Heart right ventricle (tissue), 16 donors: ENCODE measurements around the gene PTPRE. TPM values are rescaled to one million over a fixed set of nuclear protein-coding genes. Genes with fewer than 3 reads are reported as not detected.

Experiments
- ATAC-seq, 8 donors: fragments of 200-7000 bp; cut with Tn5 transposase; one replicate each; pipeline ENCODE4 v1.9.1; 2020; ENCODE audit warnings: mild to moderate bottlenecking in 8 of 8, moderate library complexity in 8 of 8, moderate number of reproducible peaks in 1 of 8
- DNase-seq, 2 donors: peaks; one replicate each; pipeline ENCODE4 v3.0.0-alpha.2; 2020
- H3K27ac ChIP-seq, 10 donors: fragments of 200-600 bp; sonication (generic) in 2 of 10; one replicate each; pipeline versions ENCODE4 v1.5.0 to v1.8.0; 2020 to 2022; ENCODE audit warnings: mild to moderate bottlenecking in 3 of 10
- H3K27me3 ChIP-seq, 7 donors: fragments of 200-600 bp; one replicate each; pipeline ENCODE4 v1.8.0; 2021 to 2022; ENCODE audit warnings: mild to moderate bottlenecking in 2 of 7
- H3K36me3 ChIP-seq, 9 donors: fragments of 200-600 bp; sonication (generic) in 1 of 9; one replicate each; pipeline versions ENCODE4 v1.5.0 to v1.8.0; 2020 to 2022; ENCODE audit warnings: mild to moderate bottlenecking in 2 of 9
- H3K4me1 ChIP-seq, 9 donors: fragments of 200-600 bp; sonication (generic) in 1 of 9; one replicate each; pipeline versions ENCODE4 v1.5.0 to v1.8.0; 2020 to 2022; ENCODE audit warnings: mild to moderate bottlenecking in 4 of 9
- H3K4me3 ChIP-seq, 10 donors: fragments of 200-600 bp; sonication (generic) in 2 of 10; one replicate each; pipeline versions ENCODE4 v1.5.0 to v1.8.0; 2020 to 2022; ENCODE audit warnings: mild to moderate bottlenecking in 7 of 10, moderate library complexity in 2 of 10
- H3K9me3 ChIP-seq, 11 donors: fragments of 200-600 bp in 10 of 11; sonication (generic) in 2 of 11; one replicate each; pipeline versions ENCODE4 v1.5.0 to v1.8.0; 2013 to 2022; ENCODE audit warnings: mild to moderate bottlenecking in 2 of 11, control low read depth in 1 of 11, moderate library complexity in 1 of 11
- WGBS, 2 donors: extraction: QIAGEN DNeasy Blood & Tissue Kit; methylation state at CpG; one replicate each; pipeline ENCODE4 v1.1.7; 2013; ENCODE audit warnings: inconsistent platforms in 1 of 2; 5-methylcytosine and 5-hydroxymethylcytosine counted together
- intact Hi-C, 10 donors: fragments of 100-400 bp; cut with DNase I; formaldehyde crosslinking; loops; one replicate each; pipeline versions ENCODE4 v1.11.1 to v1.14.2; 2022
- polyA plus RNA-seq, 2 donors: library from polyadenylated mRNA; stranded (reverse); fragments of 200-250 nt; gene quantifications; one replicate each; pipeline ENCODE4 v1.2.3, GENCODE V29; 2013
- total RNA-seq, 10 donors: library from RNA; stranded (reverse); fragmentation: NEBNext Ultra II Directional in 3 of 10; extraction: Animal tissue kit (Norgen Biotek cat#: 25700) in 3 of 10; gene quantifications; one replicate each; pipeline versions ENCODE4 v1.2.1 to v1.2.4, GENCODE V29; 2021 to 2023
- TF ChIP-seq, protein P1 (sequence below), 9 donors: fragments of 200-600 bp; sonication (generic) in 2 of 9; IDR thresholded peaks; one replicate each; pipeline versions ENCODE4 v1.5.0 to v1.8.0; 2021 to 2022; ENCODE audit warnings: antibody characterized with exemption in 9 of 9, mild to moderate bottlenecking in 5 of 9, moderate library complexity in 1 of 9
- donor health status: Arrhythmogenic right ventricular cardiomyopathy.
- donor health status: ischemic (EF 13 %, LVEDD 7.1; RV severe dilation, severe dysfunction).
- donor health status: healthy with polysubstance abuse.
- donor health status: DM: no; HTN: yes; CAD: no.
- donor health status: DM: no; HTN: no; CAD: no.
- donor health status: ischemic (EF 25% LVEDD 6.9; RV normal size, moderate dysfunction).
- donor health status: ischemic (EF 25% LVEDD 5.7; RV mildly dilated, moderate dysfunction).
- donor health status: healthy.
- donor health status: DM: yes; HTN: yes; CAD: no.
- donor health status: Ischemic cardiomyopathy.
- donor health status: ischemic (EF 35%, LVEDD 5.7; RV mildly dilated, moderate dysfunction).
- donor health status: nonischemic (EF 11% LVEDD 7.7; RV severe dilation, severe dysfunction).
- donor health status: DM: yes; HTN: yes; CAD: no.
- donor health status: PGD.
- donor health status: ischemic (EF 29% LVEDD 5.4; RV normal size, mild dysfunction).
- donor health status: nonischemic (EF 23%, LVEDD 6.1; RV moderate dilation, normal function).

The PTPRE gene
- total and polyA plus RNA-seq, 12 donors: 6.1 to 42.8 (median 22.1) TPM

DNA sequence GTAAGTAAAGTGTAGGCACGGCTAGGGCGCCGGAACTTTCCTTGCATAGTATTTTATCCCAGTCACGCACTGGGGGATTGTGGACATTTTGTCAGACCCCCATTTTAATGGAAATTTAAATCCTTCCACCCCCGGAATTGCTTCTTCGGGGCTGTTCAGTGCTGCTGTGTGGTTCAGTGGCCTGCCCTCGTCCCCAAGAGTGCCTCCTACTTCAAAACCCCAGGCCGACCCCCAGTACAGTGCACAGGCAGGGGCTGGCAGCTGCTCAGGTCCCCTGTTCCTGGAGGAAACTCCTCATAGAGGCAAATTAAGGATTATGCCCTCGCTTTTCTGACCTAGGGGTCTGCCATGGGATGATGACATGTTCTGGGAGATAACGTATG is 94.5 kb downstream of the PTPRE start:
- Histone ChIP-seq H3K36me3 (no peaks in the 10 kb centered on the region), H3K27me3 (no peaks in the 10 kb centered on the region), H3K4me3 (no peak overlapping the region), H3K27ac (peak overlapping the region in 9 of 10 donors; percentile 20 to 85 (median 62)), H3K9me3 (no peaks in the 10 kb centered on the region), H3K4me1 (peaks cover 12 to 71% (median 56%) of the 10 kb centered on the region in 9 donors)
- ATAC-seq (peak in 2 of 8 donors; percentile 1 to 5), DNase-seq (no peak)
- intact Hi-C loops: loop anchor here in 1 of 10 donors (10.0 kb wide), 1 partner anchor 287 kb away; no protein-coding TSS in a partner anchor
- WGBS, 2 donors: 84 to 92% methylated on average over 10 of the region's 10 CpGs
- TF ChIP-seq, protein P1, sequence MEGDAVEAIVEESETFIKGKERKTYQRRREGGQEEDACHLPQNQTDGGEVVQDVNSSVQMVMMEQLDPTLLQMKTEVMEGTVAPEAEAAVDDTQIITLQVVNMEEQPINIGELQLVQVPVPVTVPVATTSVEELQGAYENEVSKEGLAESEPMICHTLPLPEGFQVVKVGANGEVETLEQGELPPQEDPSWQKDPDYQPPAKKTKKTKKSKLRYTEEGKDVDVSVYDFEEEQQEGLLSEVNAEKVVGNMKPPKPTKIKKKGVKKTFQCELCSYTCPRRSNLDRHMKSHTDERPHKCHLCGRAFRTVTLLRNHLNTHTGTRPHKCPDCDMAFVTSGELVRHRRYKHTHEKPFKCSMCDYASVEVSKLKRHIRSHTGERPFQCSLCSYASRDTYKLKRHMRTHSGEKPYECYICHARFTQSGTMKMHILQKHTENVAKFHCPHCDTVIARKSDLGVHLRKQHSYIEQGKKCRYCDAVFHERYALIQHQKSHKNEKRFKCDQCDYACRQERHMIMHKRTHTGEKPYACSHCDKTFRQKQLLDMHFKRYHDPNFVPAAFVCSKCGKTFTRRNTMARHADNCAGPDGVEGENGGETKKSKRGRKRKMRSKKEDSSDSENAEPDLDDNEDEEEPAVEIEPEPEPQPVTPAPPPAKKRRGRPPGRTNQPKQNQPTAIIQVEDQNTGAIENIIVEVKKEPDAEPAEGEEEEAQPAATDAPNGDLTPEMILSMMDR (IDR thresholded peaks at IDR 0.05): no peak

DNA sequence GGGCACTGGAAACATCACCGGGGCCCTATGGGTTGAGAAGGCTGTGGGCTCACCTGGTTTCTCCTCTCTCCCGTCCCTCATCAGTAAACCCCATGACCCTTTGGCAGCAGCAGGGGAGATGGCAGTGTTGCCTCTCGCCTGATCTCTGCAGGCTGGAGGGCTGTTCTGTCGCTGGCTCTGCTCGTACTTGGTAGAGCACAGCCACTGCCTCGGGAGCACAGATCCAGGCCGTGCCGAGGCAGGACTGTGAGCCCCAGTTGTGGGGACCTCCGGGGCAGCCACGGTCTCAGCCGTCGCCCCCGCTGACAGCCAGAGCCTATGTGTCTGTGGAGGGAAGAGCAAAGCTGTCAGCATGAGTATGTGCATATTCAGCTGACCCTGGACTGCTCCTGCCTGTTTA is 94.9 kb downstream of the PTPRE start:
- peak; percentile 33 to 81 (median 70) for ATAC-seq
- whole genome bisulfite sequencing, 2 donors: 63 to 69% methylated on average over 13 of the region's 13 CpGs
- TF ChIP-seq, protein P1 (IDR thresholded peaks at IDR 0.05): no peak

DNA sequence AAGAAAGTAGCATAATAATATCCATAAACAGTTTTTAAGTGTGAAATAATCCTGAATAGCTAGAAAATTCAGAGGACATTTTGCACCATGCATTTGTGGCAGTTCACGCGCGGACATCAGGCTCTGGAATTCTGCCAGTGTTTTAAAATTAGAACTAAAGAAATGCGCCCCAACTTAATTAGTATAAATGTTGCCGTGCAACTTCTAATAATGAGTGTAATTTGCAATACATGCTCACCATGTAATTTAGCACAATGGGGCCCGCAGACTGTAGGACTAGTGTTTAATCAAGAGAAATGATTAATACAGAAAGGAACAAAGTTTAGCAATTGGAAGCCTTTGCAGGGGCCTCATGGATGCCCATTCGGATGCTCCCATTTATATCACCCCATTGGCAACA is 96.6 kb downstream of the PTPRE start:
- DNase-seq (no peak), ATAC-seq (no peak)
- H3K4me1 ChIP-seq: peaks cover 0 to 50% (median 36%) of the 10 kb centered on the region in 9 donors
- WGBS, 2 donors: 59 to 70% methylated on average over 7 of the region's 7 CpGs
- TF ChIP-seq, protein P1 (IDR thresholded peaks at IDR 0.05): no peak
- no peak overlapping the region for H3K4me3 ChIP-seq
- intact Hi-C loops: loop anchor here in 1 of 10 donors (10.0 kb wide), 1 partner anchor 289 kb away; no protein-coding TSS in a partner anchor
- H3K9me3 ChIP-seq: no peaks in the 10 kb centered on the region
- H3K27ac ChIP-seq: peak overlapping the region in 3 of 10 donors; percentile 0 to 19 (median 15)
- no peaks in the 10 kb centered on the region for H3K36me3 ChIP-seq
- no peaks in the 10 kb centered on the region for H3K27me3 ChIP-seq

More for the DNA sequence above, 94.9 kb downstream of the PTPRE start:
- no peaks in the 10 kb centered on the region for H3K36me3 ChIP-seq
- no peaks in the 10 kb centered on the region for H3K9me3 ChIP-seq
- no peaks in the 10 kb centered on the region for H3K27me3 ChIP-seq
- no peak for DNase-seq
- H3K4me3 ChIP-seq: no peak overlapping the region
- intact Hi-C loops: loop anchor here in 1 of 10 donors (10.0 kb wide), 1 partner anchor 287 kb away; no protein-coding TSS in a partner anchor
- peak overlapping the region in 9 of 10 donors; percentile 20 to 85 (median 62) for H3K27ac ChIP-seq
- H3K4me1 ChIP-seq: peaks cover 12 to 66% (median 51%) of the 10 kb centered on the region in 9 donors

DNA sequence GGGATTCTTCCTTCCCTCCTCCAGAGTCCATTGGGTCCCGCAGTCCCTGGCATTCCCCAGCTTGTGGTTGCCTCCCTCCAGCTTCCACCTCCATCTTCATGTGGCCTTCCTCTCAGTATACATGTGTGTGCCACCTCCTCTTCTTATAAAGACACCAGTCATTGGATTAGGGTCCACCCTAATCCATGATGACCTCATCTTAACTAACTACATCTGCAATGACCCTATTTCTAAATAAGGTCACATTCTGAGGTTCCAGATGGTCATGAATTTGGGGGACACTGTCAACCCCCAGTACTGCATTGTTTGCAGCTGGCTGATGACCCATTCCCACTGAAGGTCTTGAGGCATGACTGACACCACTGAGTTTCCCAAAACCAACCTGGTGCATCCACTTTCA is 99.0 kb downstream of the PTPRE start:
- Histone ChIP-seq H3K9me3 (no peaks in the 10 kb centered on the region), H3K4me3 (no peak overlapping the region), H3K4me1 (peaks cover 0 to 66% (median 42%) of the 10 kb centered on the region in 9 donors), H3K36me3 (no peaks in the 10 kb centered on the region), H3K27ac (peak overlapping the region in 1 of 10 donors; percentile 25), H3K27me3 (no peaks in the 10 kb centered on the region)
- TF ChIP-seq, protein P1 (IDR thresholded peaks at IDR 0.05): no peak
- intact Hi-C loops: loop anchor here in 1 of 10 donors (10.0 kb wide), 1 partner anchor 291 kb away; no protein-coding TSS in a partner anchor
- ATAC-seq: no peak
- no peak for DNase-seq
- 69 to 82% methylated on average over 1 of the region's 1 CpG for WGBS, 2 donors
